HG03039 (cell line): Measurements from ENCODE around the gene PLEKHG4.

Experiments used
- ATAC-seq: cut with Tn5 transposase; IDR thresholded peaks from one replicate; pipeline ENCODE4 v1.9.1; 2021; ENCODE audit warnings: mild to moderate bottlenecking, moderate library complexity; ENCODE audit not compliant: unreplicated experiment

PLEKHG4 gene

GRCh38 chr16:67284699-67285646 lies 5.6 kb downstream of the PLEKHG4 start:
- no peak for ATAC-seq

GRCh38 chr16:67286441-67287235 lies 7.3 kb downstream of the PLEKHG4 start:
- no peak for ATAC-seq

GRCh38 chr16:67287960-67288359 lies 8.6 kb downstream of the PLEKHG4 start:
- ATAC-seq: no peak

DNA sequence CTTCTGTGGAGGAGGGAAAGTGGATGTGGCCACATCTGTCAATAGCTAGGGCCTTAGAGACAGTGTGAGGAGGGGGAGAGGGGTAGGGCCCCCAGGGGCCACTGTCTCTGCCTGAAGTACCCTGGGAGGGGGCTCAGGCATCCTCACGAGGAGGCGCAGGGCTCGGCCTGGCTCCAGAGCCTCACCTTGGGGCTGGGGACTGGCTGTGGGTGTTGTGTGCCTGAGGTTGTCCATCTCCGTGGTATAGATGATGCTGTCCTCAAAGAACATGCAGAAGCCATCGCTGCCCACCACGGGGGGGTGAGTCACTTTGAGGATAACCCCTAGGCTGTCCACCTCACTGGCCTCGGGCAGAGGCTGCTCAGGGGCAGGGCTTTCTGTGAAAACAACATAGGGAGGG lies 12.1 kb downstream of the PLEKHG4 start:
- no peak for ATAC-seq

- no peak for ATAC-seq
Measured at GRCh38 chr16:67294171-67294757, 14.9 kb downstream of the PLEKHG4 start.

DNA sequence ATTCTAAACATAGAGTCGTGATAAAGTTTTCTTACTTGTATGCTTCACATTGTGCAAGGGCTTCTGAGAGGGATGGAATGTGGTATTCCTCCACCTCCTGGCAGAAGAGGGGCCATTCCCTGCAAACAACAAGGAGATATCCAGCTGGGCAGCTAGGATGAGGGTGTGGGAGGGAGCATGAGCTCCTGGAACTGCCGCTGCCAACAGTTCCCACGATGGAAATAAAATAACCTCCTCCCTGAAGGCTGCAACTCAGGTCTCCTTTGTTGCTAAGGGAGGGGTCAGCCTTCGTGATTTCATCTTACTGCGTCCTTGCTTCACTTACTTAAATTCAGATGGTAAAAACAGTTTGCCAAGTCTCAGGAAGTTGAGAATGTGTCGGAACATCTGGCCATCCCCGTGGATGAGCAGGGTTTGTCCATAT lies 15.6 kb downstream of the PLEKHG4 start:
- ATAC-seq: no peak

DNA sequence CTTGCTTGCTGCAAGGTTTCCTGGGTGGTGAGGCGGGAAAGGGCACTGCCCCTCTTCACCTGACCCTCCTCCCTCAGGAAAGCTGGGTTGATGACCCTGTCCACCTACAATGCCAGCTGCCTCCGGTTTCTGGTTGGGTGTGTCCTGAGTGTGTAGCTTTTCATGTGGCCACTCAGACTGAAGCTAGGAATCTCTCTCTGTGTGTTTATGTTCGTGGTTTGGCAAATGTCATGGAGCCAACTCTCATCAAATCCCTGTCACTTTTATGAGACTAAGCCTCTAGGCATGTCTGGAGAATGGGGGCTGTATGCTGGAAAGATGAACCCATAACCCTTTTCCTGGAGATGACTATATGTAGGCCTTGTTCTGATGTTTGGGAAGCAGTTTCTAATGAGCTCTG lies 17.1 kb downstream of the PLEKHG4 start:
- no peak for ATAC-seq

DNA sequence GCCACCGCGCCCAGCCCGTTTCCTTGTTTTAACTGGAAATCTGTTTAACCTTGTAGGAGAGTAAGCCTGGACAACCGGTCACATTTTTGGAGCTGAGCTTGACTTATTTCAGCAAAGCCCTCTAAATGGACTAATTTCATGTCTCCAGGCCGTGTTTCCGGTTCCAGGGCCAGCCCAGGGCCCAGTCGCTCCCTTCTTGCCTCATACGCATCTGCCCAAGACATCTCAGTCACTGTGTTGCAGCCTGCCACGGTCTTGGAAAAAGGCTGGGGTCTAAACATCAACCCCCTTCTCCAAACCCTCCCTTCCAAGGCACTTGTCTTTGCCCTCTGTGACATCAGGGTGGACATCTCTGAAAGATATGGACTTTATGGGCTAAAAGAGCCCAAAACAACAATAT lies 18.9 kb downstream of the PLEKHG4 start:
- ATAC-seq: no peak

DNA sequence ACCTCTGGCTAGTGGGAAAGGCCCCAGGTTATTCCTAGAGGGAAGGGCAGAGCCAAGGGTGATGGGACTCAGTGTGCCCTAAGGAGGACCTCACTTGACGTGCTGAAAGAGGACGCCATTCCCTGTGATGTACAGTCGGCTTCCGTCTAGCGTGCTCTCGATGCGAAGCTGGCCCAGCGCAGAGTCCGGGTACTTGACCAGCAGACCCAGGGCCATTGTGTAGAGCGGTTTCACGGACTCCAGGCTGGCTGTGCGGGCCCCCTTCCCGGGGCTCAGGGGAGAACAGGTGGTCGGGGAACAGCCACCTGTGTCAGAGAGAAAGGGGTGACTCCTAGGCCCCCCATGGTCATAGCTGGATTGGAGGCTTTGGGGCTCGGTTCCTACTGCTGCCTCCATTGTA lies 19.9 kb downstream of the PLEKHG4 start:
- no peak for ATAC-seq

GRCh38 chr16:67301080-67301782 lies 21.9 kb downstream of the PLEKHG4 start:
- no peak for ATAC-seq

GRCh38 chr16:67302076-67302475 lies 22.7 kb downstream of the PLEKHG4 start:
- ATAC-seq: no peak

- no peak for ATAC-seq
Measured at GRCh38 chr16:67302970-67303369, 23.6 kb downstream of the PLEKHG4 start.

GRCh38 chr16:67304020-67304419 lies 24.7 kb downstream of the PLEKHG4 start:
- no peak for ATAC-seq

GRCh38 chr16:67305216-67306071 lies 26.1 kb downstream of the PLEKHG4 start:
- ATAC-seq: no peak

- no peak for ATAC-seq
Measured at GRCh38 chr16:67310561-67310960, 31.2 kb downstream of the PLEKHG4 start.

DNA sequence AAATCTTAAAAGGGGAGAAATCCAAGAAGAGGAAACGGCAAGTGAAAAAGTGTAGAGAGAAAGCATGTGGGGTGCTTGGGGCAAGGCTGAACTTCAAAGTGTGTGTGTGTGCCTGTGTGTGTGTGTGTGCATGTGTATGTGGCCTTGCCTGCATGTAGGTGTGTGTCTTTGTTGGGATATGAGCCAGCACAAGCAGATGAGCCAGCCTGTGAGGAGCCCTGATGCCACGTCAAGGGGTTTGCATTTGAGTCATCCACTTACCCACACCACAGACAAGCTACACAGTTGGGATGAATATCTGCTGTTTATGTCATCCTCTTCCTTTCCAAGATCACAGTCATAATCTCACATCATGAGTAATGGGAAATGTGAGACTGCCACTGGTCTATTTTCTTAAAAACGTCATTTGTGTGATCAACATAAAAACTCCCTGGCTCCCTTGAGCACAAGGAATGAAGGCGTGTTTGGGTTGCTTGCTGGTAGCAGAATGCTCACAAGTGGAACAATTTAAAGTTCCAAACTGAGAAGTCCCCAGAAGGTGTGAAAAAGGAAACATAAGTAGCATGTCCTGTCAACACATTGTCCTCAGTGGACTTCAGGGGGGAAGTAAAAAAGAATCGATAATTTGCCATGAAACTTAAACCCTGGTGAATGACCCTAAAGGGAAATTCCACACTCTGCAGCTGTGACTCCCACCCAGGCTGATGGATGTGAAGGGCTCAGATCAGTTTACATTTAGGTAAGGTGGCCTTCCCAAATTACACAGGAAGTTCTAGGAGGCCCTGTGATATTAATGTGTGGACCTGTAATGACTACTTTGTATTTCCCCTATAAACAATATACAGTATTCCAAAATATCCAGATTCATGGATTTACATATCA lies 32.5 kb downstream of the PLEKHG4 start:
- peak; percentile 74 for ATAC-seq

DNA sequence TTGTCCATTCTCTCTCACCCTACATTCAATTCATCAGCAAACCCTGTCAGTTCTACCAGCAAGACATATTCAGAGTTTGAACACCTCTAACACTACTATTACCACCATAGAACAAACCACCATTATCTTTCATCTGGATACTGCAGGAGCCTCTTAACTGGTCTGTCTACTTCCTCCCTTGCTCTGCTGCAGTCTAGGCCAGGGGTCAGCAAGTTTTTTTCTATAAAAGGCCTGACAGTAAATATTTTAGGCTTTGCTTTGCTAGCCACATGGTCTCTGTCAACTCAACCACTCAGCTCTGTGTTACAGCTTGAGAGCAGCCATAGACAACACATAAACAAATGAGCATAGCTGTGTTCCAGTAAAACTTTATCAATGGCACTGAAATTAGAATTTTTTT lies 33.4 kb downstream of the PLEKHG4 start:
- no peak for ATAC-seq

DNA sequence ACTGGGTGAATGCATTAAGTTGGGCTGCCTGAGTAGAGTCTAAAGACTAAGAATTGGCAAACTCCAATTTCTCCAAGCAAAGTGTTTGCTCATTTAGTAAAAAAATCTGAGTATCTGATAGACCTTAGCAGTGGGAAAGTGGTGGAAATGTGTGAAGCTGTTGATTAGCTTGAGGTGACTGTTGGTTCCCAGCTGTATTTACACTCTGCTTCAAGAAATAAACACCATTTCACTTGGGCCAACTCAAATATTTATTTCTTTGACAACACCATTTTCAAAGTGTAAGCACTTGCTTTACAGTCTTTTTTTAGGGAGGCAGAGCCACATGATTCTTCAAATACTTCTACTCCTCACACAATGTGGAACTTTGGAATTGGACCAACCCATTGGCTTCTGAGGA lies 38.5 kb downstream of the PLEKHG4 start:
- ATAC-seq: no peak

- no peak for ATAC-seq
Measured at GRCh38 chr16:67326115-67326471, 46.8 kb downstream of the PLEKHG4 start.
